Measurements from ENCODE around the gene FA2H.
"Not testable (repeated sequence)": the region's sequence is repeated elsewhere in the genome, so short reads cannot be mapped to it uniquely, and the experiment has no call there.

FA2H gene

GRCh38 chr16:74695450-74696422 lies 78.9 kb downstream of the FA2H start:
- peak in 1 of 2 donors; percentile 15 for DNase-seq (ENCODE audit: extremely low read depth in 1 of 2, low read depth in 1 of 2)

- no peak for DNase-seq (ENCODE audit: extremely low read depth in 1 of 2, low read depth in 1 of 2)
These were observed 83.3 kb downstream of the FA2H start for GRCh38 chr16:74691093-74691855.

- DNase-seq (ENCODE audit: extremely low read depth in 1 of 2, low read depth in 1 of 2): no peak
These were observed 92.1 kb downstream of the FA2H start for GRCh38 chr16:74682556-74682955.

GRCh38 chr16:74680681-74681080 lies 93.9 kb downstream of the FA2H start:
- DNase-seq (ENCODE audit: extremely low read depth in 1 of 2, low read depth in 1 of 2): no peak

GRCh38 chr16:74679983-74680382 lies 94.6 kb downstream of the FA2H start:
- DNase-seq (ENCODE audit: extremely low read depth in 1 of 2, low read depth in 1 of 2): no peak

GRCh38 chr16:74677868-74678267 lies 96.8 kb downstream of the FA2H start:
- no peak for DNase-seq (ENCODE audit: extremely low read depth in 1 of 2, low read depth in 1 of 2)

- DNase-seq (ENCODE audit: extremely low read depth in 1 of 2, low read depth in 1 of 2): no peak
These were observed 100.7 kb downstream of the FA2H start for GRCh38 chr16:74673876-74674275.

GRCh38 chr16:74668877-74669276 lies 105.7 kb downstream of the FA2H start:
- DNase-seq (ENCODE audit: extremely low read depth in 1 of 2, low read depth in 1 of 2): not testable (repeated sequence)

GRCh38 chr16:74667255-74667700 lies 107.3 kb downstream of the FA2H start:
- DNase-seq (ENCODE audit: extremely low read depth in 1 of 2, low read depth in 1 of 2): peak in 1 of 2 donors; percentile 8

- DNase-seq (ENCODE audit: extremely low read depth in 1 of 2, low read depth in 1 of 2): peak; percentile 91 to 96
These were observed 108.0 kb downstream of the FA2H start, which contains the start of gene RFWD3 for GRCh38 chr16:74666425-74667254. RFWD3 (minus strand) TSS chr16:74666877; CDS start chr16:74661449, 5,428 bp downstream.

- DNase-seq (ENCODE audit: extremely low read depth in 1 of 2, low read depth in 1 of 2): no peak
These were observed 108.6 kb downstream of the FA2H start for GRCh38 chr16:74666010-74666421.
